Activated T-cell treated with anti-CD3 and anti-CD28 coated beads for 4 hours (primary cell): Measurements from ENCODE around the gene NT5DC4.

Source experiments
- DNase-seq: peaks from one replicate; pipeline ENCODE4 v3.0.0-alpha.2; 2020

The NT5DC4 gene

DNA sequence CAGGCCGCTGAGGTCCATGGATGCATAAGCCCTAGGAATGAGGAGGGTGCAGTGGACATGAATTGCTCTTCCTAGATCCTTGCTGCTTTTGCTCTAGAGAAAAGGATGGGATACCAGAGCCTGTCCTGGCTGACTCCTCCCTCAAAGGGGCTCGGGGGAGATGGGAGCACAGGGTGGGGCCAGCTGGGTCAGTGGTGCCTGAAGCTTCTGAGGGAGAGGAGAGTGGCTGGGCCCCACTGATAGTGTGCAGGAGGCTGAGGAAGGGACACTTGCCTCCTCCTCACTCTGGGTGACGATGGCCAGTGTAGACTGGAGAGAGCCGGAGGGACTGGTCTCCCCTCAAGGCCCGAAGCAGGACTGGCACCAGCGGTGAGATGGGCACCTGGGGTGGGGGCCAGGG, at the start of gene NT5DC4:
Gene NT5DC4, plus strand, starts transcription at position 236 of the 400 bp plus-strand sequence. Its CDS starts 60 bp downstream, at position 296.
- no peak for DNase-seq

DNA sequence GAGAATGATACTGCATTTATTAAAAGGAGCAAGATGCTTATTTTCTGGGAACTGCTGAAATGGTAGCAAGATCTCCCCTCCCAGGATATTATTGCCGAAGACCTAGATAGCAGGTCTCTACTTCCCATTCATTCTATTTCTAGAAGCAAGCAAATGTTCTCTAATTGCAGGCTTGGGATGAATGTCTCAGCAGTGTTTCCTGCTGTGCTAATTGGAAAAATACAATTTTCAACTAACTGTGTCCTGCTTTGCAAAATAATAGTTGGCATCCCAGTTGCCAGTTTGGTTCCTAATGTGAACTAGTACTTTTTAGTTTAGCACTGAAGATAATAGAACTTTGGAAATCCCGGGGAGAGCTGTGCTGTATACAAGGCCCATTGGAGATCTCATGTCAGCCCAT, 49.0 kb upstream of the NT5DC4 start:
- DNase-seq, result no peak

DNA sequence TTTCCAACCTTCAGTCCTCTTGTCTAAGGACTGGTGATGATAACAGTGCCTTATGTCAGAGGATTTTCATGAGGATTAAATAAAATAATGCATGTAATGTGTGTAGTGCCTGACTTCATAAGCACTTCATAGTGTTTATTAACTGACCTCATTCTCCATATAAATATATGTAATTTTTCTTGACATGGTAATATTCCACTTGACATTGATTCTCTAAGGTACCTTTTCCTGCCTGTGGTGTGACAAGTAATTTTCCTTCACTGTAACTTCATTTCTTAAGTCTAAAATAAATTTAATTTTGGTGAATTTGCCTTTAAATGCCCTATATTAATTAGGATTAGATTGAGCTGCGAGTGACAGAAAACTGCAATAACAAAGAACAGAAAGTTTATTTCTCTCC, 47.8 kb upstream of the NT5DC4 start:
- no peak for DNase-seq

DNA sequence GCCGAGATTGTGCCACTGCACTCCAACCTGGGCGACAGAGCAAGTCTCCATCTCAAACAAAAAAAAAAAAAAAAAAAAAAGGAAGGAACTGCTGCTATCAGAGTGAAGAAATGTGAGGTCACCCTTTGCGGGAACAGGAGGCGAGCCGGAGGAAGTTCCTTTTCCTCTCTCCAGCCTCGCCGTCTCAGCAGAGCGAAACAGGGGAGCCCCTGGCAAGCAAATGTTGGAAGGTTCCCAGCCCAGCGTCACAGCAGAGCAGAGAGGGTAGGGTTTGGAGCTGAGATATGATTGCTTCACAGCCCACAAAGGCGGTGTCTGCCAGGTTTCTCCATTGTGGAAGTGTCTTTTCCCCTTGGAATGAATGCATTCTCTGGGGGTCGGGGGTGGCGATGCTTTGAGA, 46.6 kb upstream of the NT5DC4 start:
- no peak for DNase-seq

DNA sequence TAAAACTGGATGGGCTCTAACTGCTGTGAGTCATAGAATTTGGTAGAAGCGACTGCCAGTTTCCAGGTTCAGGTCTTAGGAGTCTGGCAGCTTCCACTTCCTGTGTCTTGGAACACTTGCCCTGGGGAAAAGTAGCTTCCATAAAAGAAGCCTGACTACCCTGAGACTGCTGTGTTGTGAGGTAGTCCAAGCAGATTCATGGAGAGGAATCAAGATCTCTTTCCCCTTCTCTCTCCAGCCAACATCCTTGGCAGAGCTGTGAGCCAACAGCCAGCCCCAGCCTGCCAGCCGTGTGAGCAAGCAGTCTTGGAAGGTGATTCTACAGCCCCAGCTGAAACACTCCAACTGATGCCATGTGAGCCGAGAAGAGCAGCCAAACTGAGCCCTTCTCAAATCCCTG, 41.3 kb upstream of the NT5DC4 start:
- no peak for DNase-seq

DNA sequence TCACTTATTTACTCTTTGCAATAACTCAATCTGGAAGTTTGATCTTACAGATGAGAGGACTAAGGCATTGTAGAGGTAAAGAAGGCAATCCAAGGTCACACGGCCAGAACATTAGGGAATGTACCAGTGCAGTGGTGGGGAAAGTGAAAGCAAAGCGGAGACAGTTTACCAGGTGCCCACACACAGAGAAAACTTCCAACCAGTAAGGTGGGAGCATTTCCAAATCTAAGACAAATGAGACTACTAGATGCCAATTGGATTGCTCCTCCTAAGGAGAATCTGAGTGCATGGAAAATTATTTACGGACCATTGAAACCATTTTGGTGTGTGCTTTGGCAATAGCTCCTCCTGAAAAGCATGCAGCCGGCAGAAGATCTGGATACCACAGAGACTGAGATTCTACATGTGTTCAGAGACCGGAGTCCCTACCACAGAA, 40.1 kb upstream of the NT5DC4 start:
- DNase-seq, result no peak

DNA sequence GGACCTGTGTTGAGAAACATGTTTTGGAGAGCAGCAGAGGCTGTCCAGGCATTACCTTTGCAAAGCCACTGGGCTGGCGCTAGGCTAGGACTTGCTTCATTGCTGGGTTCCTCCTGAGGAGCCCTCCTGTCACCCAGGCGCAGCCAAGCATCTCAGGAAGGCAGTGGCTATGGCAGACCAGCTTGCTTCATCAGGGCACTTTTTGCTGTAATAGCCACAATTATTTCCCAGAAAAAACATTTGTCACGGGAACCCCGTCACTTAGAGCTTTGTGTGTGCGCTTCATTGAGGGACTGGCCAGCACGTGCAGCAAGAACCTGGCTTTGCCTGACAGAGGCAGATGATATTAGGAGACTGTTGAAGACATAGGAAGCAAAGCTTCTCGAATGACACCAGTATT, 38.7 kb upstream of the NT5DC4 start:
- DNase-seq, result no peak

DNA sequence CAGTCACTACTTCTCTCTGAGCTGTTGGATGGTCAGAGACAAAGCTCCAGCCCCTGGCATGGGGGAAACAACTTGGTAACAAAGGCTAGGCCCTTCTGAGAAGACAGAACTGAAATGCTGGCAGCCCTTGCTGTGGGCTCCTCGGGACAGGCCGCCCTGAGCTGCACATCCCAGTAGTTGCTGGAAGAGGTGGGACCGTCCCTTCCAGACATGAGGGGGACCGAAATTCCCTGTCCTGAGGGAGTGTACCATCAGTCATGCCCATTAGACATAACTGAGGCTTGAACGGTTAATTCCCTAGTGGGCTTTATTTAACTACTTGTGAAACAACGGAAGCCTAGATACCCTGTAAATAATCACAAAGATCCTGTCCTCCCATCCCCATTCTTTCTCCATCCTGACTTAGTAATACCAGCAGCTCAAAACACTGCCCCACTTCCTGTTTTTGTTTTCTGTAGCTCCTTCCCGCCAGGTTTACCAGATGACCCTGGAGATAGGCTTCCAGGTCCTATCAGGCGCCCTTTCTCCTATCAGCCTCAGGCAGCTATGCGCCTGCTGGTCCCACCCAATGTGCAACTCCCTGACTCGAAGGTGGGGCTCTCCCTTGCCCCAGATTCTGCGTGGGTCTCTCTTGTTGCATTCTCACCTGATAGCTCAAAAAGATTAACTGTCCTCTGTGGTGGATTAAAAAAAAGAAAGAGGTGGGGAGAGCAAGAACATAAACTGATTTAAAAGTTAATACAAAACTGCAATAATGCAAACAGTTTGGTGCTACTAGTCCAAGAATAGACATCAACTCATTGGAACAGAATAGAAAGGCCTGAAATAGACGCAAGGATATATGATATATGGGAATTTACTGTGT, 37.0 kb upstream of the NT5DC4 start:
- DNase-seq, result no peak

DNA sequence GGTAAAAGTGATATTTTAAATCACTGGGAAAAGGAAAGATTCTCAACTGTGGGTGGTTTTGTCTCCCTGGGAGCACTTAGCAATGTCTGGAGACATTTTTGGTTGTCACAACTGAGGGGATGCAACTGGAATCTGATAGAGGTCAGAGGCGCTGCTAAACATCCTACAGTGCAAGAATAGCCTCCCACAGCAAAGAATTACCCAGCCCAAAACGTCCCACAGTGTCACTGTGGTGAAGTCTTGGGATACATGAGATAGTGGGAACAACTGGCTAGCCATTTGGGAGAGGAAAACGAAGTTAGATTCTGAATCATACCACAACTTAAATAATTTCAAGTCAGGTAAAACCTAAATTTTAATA, 36.4 kb upstream of the NT5DC4 start:
- no peak for DNase-seq

DNA sequence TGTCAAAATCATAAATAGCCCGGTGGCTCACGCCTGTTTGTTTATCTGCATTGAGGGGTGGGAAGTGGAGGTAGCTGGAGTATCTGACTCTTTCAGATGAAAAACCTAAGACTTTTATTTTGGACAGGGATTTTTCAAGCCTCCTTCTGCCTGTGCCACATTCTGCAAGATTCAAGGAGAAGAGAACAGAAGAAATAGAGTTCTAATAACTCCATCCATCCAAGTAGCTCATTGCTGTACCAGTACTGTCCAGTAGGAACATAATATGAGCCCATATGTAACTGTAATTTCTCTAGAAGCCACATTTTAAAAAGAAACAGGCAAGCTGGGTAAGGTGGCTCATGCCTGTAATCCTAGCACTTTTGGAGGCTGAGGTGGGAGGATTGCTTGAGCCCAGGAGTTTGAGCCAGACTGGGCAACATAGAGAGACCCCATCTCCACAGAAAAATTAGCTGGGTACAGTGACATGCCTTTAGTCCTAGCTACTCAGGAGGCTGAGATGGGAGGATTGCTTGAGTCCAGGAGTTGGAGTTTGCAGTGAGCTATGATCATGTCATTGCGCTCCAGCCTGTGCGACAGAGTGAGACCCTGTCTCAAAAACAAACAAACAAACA, 35.4 kb upstream of the NT5DC4 start:
- no peak for DNase-seq

DNA sequence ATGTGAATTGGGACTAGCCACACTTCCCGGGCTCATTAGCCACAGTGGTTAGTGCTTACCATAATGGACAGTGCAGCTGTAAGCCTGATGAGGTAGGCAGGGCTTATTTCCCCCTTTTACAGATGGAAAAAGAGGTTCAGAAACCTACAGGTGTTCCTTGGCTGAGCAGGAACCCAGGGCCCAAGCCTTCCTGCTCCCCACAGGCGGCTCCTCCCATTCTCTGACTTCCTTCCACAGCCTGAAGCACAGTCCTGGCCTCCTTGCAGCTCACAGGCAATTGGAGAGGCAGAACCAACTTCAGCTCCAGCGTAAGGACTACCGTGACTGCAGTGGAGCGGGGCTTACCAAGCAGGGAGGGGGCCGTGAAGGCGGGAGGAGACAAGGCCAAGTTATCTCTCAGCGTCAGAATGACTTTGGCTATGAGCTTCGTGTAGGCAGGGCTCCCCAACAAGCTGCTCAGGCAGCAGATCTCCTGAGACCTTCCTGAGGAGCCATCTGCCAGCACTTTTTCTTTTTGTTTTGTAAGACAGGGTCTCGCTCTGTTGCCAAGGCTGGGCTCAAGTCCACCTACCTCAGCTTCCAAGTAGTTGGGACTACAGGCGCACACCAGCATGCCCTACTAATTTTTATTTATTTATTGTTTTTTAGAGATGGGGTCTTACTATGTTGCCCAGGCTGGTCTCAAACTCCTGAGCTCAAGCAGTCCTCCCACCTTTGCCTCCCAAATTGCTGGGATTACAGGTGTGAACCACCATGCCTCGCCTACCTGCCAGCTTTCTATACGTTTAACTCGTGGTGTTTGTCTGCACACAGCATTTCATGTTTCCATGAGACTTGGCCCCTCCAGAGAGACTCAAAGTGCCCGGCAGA, 34.2 kb upstream of the NT5DC4 start:
- DNase-seq, result no peak

DNA sequence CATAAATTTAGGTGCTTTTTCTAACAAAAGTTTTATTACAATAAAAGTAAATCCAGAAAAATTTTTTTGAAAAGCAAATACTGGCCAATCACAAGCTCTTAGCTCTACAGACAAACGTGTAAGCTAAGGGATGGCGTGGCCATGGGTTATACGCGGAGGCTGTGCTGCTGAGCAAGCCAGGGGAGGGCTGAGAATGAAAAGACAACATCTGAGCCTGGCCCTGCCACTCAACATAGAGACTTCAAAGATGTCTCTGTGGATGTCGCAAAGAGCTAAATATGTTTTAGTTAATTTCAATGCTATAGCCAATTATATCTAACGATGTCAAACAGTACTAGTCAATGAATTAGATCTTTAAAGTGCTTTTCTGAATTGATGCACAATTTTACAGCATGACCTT, 33.3 kb upstream of the NT5DC4 start:
- DNase-seq, result no peak

DNA sequence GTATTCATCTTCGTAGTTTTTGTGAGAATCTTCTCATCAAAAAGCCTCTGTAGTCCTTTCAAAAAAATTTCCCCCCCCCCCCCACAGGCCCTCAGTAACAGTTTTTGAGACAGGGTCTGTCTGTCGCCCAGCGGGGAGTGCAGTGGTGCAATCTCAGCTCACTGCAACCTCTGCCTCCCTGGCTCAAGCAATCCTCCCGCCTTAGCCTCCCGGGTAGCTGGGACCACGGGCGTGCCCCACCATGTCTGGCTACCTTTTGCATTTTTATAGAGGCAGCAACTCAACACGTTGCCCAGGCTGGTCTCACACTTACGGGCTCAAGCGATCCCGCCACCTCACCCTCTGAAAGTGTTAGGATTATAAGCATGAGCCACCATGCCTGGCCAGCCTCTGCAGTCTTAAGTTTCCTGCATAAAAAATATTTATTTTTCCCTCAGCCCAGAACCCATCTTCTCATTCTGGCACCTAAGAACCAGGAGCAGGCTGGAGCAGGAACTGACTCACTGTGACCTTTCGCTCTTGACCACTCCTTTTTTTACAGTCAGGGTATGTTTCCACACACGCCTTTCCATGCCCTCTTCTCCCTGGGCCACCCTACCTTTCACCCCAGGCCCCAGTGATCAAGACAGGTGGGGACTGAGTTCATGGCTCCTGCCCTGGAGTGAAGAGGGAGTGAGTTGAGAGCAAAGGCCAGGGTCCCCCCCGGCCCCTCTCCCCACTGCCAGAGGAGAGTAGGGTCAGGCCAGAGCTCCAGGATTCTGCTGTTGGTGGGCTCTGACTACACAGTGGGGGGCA, 32.5 kb upstream of the NT5DC4 start:
- DNase-seq, result no peak

DNA sequence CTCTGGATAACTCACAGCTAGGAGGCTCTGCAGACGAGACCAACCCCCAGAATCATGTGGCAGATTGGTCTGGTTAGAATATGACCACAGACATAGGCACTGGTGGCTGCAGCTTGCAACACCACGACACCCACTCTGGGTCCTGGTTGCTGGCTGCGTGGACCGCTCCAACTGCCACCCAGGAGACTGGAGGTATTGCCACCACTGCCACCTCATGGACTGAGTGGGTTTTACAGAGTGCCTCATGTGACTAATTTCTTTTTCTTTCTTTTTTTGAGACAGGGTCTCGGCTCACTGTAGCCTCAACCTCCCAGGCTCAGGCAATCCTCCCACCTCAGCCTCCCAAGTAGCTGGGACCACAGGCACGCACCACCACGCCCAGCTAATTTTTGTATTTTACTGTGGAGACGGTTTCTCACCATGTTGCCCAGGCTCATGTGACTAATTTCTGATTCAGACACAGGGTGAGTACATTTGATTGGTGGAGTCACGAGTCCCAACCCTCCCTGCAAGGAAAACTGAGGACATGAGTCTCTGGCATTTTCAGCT, 29.9 kb upstream of the NT5DC4 start:
- peak; percentile 38 for DNase-seq

DNA sequence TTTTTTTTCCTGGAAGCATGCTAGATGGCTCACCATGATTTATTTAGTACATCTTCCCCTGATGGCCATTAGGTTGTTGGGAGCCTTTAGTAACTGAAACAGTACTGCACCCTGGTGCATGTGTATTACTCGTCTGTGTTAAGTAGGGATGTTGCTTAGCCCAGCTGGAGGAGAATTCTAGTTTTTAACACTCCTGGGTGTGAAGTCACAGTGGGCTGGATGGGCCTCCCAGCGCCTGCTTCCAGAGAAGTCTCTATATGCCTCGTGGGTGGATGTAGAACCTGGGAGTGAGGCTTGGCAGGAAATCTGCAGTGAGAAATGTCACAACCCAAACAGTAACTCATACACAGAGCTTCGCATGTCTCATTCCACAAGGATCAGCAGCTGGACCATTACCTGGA, 28.9 kb upstream of the NT5DC4 start:
- DNase-seq, result no peak

DNA sequence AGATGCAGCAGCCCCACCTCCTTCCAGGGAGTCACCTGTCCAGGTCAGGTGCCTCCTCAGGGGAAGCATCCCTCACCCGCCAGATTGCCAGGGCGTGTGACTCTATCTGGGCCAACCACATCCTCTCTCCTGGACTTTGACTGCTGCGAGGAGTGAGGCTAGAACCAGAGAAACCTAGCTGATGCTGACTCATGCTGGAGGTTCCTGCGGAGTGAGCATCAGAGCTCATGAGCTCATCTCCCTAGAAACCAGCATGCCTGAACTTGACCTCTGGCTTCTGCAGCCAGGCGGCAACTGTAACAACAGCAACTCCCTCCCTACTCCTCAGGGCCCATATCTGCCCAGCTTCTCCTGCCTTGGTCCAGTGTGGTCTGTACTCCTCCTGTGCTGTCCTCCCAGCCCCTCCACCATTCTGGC, 28.3 kb upstream of the NT5DC4 start:
- DNase-seq, result peak; percentile 11

DNA sequence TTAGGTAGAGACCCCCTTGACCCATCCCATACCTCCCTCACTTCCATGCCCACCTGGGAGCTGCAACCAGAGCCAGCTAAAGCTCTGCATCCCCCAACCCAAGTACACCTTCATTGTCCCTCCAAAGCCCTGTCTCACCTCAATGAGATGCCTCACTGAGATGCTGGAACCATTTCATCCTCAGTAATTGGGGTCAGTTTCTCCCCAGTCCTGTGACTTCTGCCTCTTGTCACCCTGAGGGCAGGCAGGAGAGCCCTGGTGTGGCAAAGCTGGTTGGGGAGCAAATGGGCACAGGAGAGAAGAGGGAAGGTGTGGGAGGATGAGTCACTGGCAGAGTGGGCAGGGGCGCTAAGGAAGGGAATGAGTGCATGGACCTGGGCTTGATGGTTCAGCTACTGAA, 27.9 kb upstream of the NT5DC4 start:
- DNase-seq, result no peak

DNA sequence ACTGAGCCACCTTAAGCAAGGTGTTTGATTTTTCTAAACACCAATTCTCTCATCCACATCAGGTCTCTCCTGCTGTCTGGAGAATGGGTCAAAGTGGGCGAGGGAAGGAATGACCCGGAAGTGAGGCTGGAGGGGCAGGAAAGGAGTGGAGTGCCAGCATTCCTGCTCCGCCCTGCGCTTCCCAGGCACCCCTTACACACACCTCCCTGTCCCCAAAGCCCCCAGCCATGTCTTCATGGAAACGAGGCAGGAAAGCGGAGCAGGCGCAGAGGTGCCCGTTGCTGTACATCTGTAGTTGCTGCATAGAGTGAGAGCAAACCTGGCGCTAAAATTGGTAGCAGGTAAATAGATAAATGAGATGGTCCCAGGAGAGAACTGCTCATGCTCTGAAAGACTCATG, 27.2 kb upstream of the NT5DC4 start:
- no peak for DNase-seq

DNA sequence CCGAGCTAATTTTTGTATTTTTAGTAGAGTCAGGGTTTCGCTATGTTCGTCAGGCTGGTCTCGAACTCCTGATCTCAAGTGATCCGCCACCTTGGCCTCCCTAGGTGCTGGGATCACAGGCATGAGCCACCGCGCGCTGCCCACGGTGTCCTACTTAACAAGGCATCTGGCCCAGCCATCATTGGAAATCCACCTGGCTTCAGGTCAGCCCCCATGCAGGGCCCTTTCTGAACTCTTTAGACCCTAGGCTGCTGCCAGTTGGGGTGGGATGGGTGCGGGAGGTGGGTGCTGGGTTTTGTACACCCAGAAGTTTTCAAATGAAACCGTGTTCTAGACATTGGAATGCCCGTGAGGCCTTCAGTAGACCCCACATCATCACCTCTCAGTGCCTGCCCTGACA, 26.6 kb upstream of the NT5DC4 start:
- no peak for DNase-seq

DNA sequence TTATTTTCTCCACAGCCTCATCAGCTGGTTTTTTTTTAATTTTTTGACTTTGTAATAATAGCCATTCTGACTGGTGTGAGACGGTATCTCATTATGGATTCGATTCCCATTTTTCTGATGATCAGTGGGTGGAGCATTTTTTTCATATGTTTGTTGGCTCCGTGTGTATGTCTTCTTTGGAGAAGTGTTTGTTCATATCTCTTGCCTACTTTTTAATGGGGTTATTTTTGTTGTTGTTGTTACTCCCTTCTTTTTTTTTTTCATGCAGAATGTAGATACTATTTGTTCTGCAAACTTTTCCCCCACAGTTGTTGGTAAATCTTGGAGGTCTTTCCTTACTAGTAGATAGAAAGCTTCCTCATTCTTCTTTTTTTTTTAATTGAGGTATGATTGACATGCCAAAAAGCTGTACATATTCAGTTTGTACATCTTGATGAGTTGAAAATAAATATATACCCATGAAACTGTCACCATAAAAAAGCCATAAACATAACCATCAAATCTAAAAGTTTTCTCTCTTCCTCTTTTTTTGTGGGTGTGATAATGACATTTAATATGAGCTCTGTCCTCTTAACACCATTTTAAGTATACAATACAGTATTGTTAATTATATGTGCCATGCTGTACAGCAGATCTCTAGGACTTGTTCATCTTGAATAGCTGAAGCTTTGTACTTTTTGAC, 21.8 kb upstream of the NT5DC4 start:
- DNase-seq, result no peak

DNA sequence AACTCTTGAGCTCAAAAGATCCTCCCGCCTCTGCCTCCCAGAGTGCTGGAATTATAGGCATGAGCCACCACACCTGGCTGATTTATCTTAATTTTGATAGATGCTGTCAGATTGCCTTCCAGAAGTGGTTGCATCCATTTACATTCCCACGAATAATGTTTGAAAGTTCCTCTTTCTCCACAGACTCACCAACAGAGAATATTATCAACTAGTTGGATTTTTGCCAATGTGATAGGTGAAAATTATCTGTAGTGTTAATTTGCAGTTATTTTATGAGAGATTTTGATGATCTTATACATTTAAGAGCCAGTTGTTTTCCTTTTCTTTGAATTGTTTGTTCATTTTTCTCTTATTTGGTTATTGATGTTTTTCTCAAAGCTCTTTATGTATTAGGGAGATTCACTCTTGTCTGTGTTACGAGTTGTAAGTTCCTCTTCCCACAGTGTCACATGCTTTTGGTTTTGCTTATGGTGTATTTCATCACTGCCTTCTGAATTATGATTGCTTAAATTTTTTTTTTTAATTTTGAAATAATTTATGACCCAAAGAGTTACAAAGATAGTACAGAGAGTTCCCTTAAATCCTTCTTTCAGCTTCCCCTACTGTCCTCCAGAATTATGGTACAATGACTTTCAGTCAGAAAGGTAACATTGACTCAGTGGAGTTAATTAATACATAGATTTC, 20.7 kb upstream of the NT5DC4 start:
- DNase-seq, result no peak
